Measurements from ENCODE around the gene TPSD1. TPM values are rescaled to one million over a fixed set of nuclear protein-coding genes. Genes with fewer than 3 reads are reported as not detected.
"Not testable (repeated sequence)": the region's sequence is repeated elsewhere in the genome, so short reads cannot be mapped to it uniquely, and the experiment has no call there.

TPSD1 gene
- not detected for total RNA-seq
- not detected for polyA plus RNA-seq
- total RNA-seq = not detected

GRCh38 chr16:1255276-1256122, at the start of gene TPSD1:
TPSD1 (plus strand) TSS chr16:1256069; CDS start chr16:1256281, 212 bp downstream.
- intact Hi-C loops (cut with micrococcal nuclease); H3K27ac Mint-ChIP-seq: not testable (repeated sequence)

GRCh38 chr16:1206326-1206725, 49.5 kb upstream of the TPSD1 start:
- Histone ChIP-seq H3K27me3 (ENCODE audit: control insufficient read depth in 2 of 2, insufficient read depth in 2 of 2, low read length in 2 of 2) (no peaks in the 10 kb centered on the region), H3K36me3 (ENCODE audit: control insufficient read depth in 2 of 3, insufficient read depth in 3 of 3, low read length in 3 of 3) (no peaks in the 10 kb centered on the region), H3K4me3 (ENCODE audit: low read length) (no peak overlapping the region), H3K4me1 (ENCODE audit: control insufficient read depth in 2 of 2, insufficient read depth in 2 of 2, low read length in 2 of 2) (no peaks in the 10 kb centered on the region), H3K27ac (ENCODE audit: low read depth, low read length) (no peak overlapping the region), H3K9me3 (ENCODE audit: control insufficient read depth in 2 of 3, low read length in 3 of 3) (no peaks in the 10 kb centered on the region)
- no peaks in the 10 kb centered on the region for H3K9me3 Mint-ChIP-seq
- H3K4me1 Mint-ChIP-seq = peaks cover 0 to 5% (median 4%) of the 10 kb centered on the region in 7 donors
- no peaks in the 10 kb centered on the region for H3K36me3 Mint-ChIP-seq
- ChIA-PET CTCF (no interaction called here), POLR2A (no interaction called here)
- H3K27me3 Mint-ChIP-seq = no peaks in the 10 kb centered on the region
- intact Hi-C loops (cut with micrococcal nuclease) = no loop called here
- no peak for ATAC-seq
- no peak overlapping the region for H3K27ac Mint-ChIP-seq
- no peak for DNase-seq
- H3K4me3 Mint-ChIP-seq = no peak overlapping the region

More at GRCh38 chr16:1255276-1256122, at the start of gene TPSD1:
- CTCF ChIA-PET; H3K36me3 Mint-ChIP-seq; DNase-seq; H3K9me3 Mint-ChIP-seq; POLR2A ChIA-PET; H3K4me3 Mint-ChIP-seq; H3K4me1 Mint-ChIP-seq; ATAC-seq; H3K9me3 ChIP-seq (ENCODE audit: control insufficient read depth in 2 of 3, low read length in 3 of 3); H3K4me3 ChIP-seq (ENCODE audit: low read length); H3K4me1 ChIP-seq (ENCODE audit: control insufficient read depth in 2 of 2, insufficient read depth in 2 of 2, low read length in 2 of 2); H3K27ac ChIP-seq (ENCODE audit: low read depth, low read length); H3K27me3 ChIP-seq (ENCODE audit: control insufficient read depth in 2 of 2, insufficient read depth in 2 of 2, low read length in 2 of 2); H3K36me3 ChIP-seq (ENCODE audit: control insufficient read depth in 2 of 3, insufficient read depth in 3 of 3, low read length in 3 of 3): not testable (repeated sequence)
- peaks cover 7 to 12% (median 9%) of the 10 kb centered on the region in 5 donors for H3K27me3 Mint-ChIP-seq

- H3K4me1 Mint-ChIP-seq = peaks cover 0 to 5% (median 4%) of the 10 kb centered on the region in 7 donors
These were observed 49.1 kb upstream of the TPSD1 start for GRCh38 chr16:1206786-1207185.

GRCh38 chr16:1208239-1208830, 47.5 kb upstream of the TPSD1 start:
- H3K9me3 Mint-ChIP-seq = no peaks in the 10 kb centered on the region

More at GRCh38 chr16:1206786-1207185, 49.1 kb upstream of the TPSD1 start:
- DNase-seq = peak in 4 of 9 donors; percentile 14 to 49 (median 31)
- ATAC-seq = peak; percentile 38
- H3K27ac Mint-ChIP-seq = peak overlapping the region in 1 of 9 donors; percentile 51
- POLR2A ChIA-PET = no interaction called here
- CTCF ChIA-PET = no interaction called here
- H3K36me3 Mint-ChIP-seq = no peaks in the 10 kb centered on the region
- H3K27me3 Mint-ChIP-seq = no peaks in the 10 kb centered on the region
- H3K9me3 Mint-ChIP-seq = no peaks in the 10 kb centered on the region
- H3K27me3 ChIP-seq (ENCODE audit: control insufficient read depth in 2 of 2, insufficient read depth in 2 of 2, low read length in 2 of 2) = no peaks in the 10 kb centered on the region
- H3K27ac ChIP-seq (ENCODE audit: low read depth, low read length) = no peak overlapping the region
- intact Hi-C loops (cut with micrococcal nuclease) = no loop called here
- peak overlapping the region in 3 of 10 donors; percentile 18 to 75 (median 49) for H3K4me3 Mint-ChIP-seq
- no peaks in the 10 kb centered on the region for H3K9me3 ChIP-seq (ENCODE audit: control insufficient read depth in 2 of 3, low read length in 3 of 3)
- H3K4me1 ChIP-seq (ENCODE audit: control insufficient read depth in 2 of 2, insufficient read depth in 2 of 2, low read length in 2 of 2) = no peaks in the 10 kb centered on the region
- H3K36me3 ChIP-seq (ENCODE audit: control insufficient read depth in 2 of 3, insufficient read depth in 3 of 3, low read length in 3 of 3) = no peaks in the 10 kb centered on the region
- H3K4me3 ChIP-seq (ENCODE audit: low read length) = no peak overlapping the region

GRCh38 chr16:1209081-1209480, 46.8 kb upstream of the TPSD1 start:
- intact Hi-C loops (cut with micrococcal nuclease) = no loop called here
- no peak overlapping the region for H3K27ac ChIP-seq (ENCODE audit: low read depth, low read length)
- CTCF ChIA-PET = no interaction called here
- no peaks in the 10 kb centered on the region for H3K9me3 ChIP-seq (ENCODE audit: control insufficient read depth in 2 of 3, low read length in 3 of 3)
- Mint-ChIP-seq H3K4me3 (no peak overlapping the region), H3K4me1 (peaks cover 0 to 5% (median 4%) of the 10 kb centered on the region in 7 donors), H3K36me3 (no peaks in the 10 kb centered on the region), H3K27me3 (no peaks in the 10 kb centered on the region), H3K9me3 (no peaks in the 10 kb centered on the region), H3K27ac (no peak overlapping the region)
- DNase-seq (no peak), ATAC-seq (no peak)
- POLR2A ChIA-PET = no interaction called here
- H3K36me3 ChIP-seq (ENCODE audit: control insufficient read depth in 2 of 3, insufficient read depth in 3 of 3, low read length in 3 of 3) = no peaks in the 10 kb centered on the region
- H3K27me3 ChIP-seq (ENCODE audit: control insufficient read depth in 2 of 2, insufficient read depth in 2 of 2, low read length in 2 of 2) = no peaks in the 10 kb centered on the region
- H3K4me3 ChIP-seq (ENCODE audit: low read length) = no peak overlapping the region
- no peaks in the 10 kb centered on the region for H3K4me1 ChIP-seq (ENCODE audit: control insufficient read depth in 2 of 2, insufficient read depth in 2 of 2, low read length in 2 of 2)

More at GRCh38 chr16:1208239-1208830, 47.5 kb upstream of the TPSD1 start:
- Histone ChIP-seq H3K4me3 (ENCODE audit: low read length) (no peak overlapping the region), H3K9me3 (ENCODE audit: control insufficient read depth in 2 of 3, low read length in 3 of 3) (no peaks in the 10 kb centered on the region), H3K36me3 (ENCODE audit: control insufficient read depth in 2 of 3, insufficient read depth in 3 of 3, low read length in 3 of 3) (no peaks in the 10 kb centered on the region), H3K27me3 (ENCODE audit: control insufficient read depth in 2 of 2, insufficient read depth in 2 of 2, low read length in 2 of 2) (no peaks in the 10 kb centered on the region), H3K4me1 (ENCODE audit: control insufficient read depth in 2 of 2, insufficient read depth in 2 of 2, low read length in 2 of 2) (no peaks in the 10 kb centered on the region), H3K27ac (ENCODE audit: low read depth, low read length) (no peak overlapping the region)
- intact Hi-C loops (cut with micrococcal nuclease) = no loop called here
- peak overlapping the region in 9 of 10 donors; percentile 47 to 76 (median 69) for H3K4me3 Mint-ChIP-seq
- no peaks in the 10 kb centered on the region for H3K36me3 Mint-ChIP-seq
- peaks cover 0 to 5% (median 4%) of the 10 kb centered on the region in 7 donors for H3K4me1 Mint-ChIP-seq
- peak overlapping the region in 8 of 9 donors; percentile 60 to 87 (median 74) for H3K27ac Mint-ChIP-seq
- H3K27me3 Mint-ChIP-seq = no peaks in the 10 kb centered on the region
- DNase-seq (peak in 5 of 9 donors; percentile 8 to 25 (median 14)), ATAC-seq (peak; percentile 54)
- POLR2A ChIA-PET = interaction anchor here (0.7 kb wide), 1 partner anchor 1312 kb away, joined by 3 read pairs; the partner anchor contains the start of gene AMDHD2
- CTCF ChIA-PET = no interaction called here

GRCh38 chr16:1210461-1210860, 45.4 kb upstream of the TPSD1 start:
- intact Hi-C loops (cut with micrococcal nuclease) = no loop called here
- H3K36me3 Mint-ChIP-seq = no peaks in the 10 kb centered on the region
- ATAC-seq = no peak

More at GRCh38 chr16:1210461-1210860, 45.4 kb upstream of the TPSD1 start:
- Histone ChIP-seq H3K4me1 (ENCODE audit: control insufficient read depth in 2 of 2, insufficient read depth in 2 of 2, low read length in 2 of 2) (no peaks in the 10 kb centered on the region), H3K27me3 (ENCODE audit: control insufficient read depth in 2 of 2, insufficient read depth in 2 of 2, low read length in 2 of 2) (no peaks in the 10 kb centered on the region), H3K36me3 (ENCODE audit: control insufficient read depth in 2 of 3, insufficient read depth in 3 of 3, low read length in 3 of 3) (no peaks in the 10 kb centered on the region), H3K4me3 (ENCODE audit: low read length) (no peak overlapping the region), H3K27ac (ENCODE audit: low read depth, low read length) (no peak overlapping the region), H3K9me3 (ENCODE audit: control insufficient read depth in 2 of 3, low read length in 3 of 3) (no peaks in the 10 kb centered on the region)
- H3K9me3 Mint-ChIP-seq = no peaks in the 10 kb centered on the region
- no peak for DNase-seq
- H3K4me3 Mint-ChIP-seq = no peak overlapping the region
- CTCF ChIA-PET = no interaction called here
- H3K27ac Mint-ChIP-seq = no peak overlapping the region
- H3K27me3 Mint-ChIP-seq = no peaks in the 10 kb centered on the region
- POLR2A ChIA-PET = no interaction called here
- peaks cover 0 to 5% (median 4%) of the 10 kb centered on the region in 7 donors for H3K4me1 Mint-ChIP-seq

Measured in naive thymus-derived CD4-positive, alpha-beta T cell (primary cell).